WTC11 (cell line): Measurements from ENCODE around the gene DEDD2. TPM values are rescaled to one million over a fixed set of nuclear protein-coding genes. Genes with fewer than 3 reads are reported as not detected.

Experiments
- ATAC-seq: fragments of 200-7000 bp; cut with Tn5 transposase; 2 replicates; pipeline ENCODE4 v1.10.0; 2021; ENCODE audit warnings: mild to moderate bottlenecking, moderate library complexity
- CTCF ChIA-PET: fragments of 300-600 bp; sonication (Branson Sonifier 250); formaldehyde crosslinking; loops from one replicate; lab custom pipeline; 2021; ENCODE audit warnings: antibody characterized with exemption; lab: Charles Lee
- POLR2A ChIA-PET: fragments of 350-600 bp; sonication (Branson Sonifier 250); formaldehyde crosslinking; loops from one replicate; lab custom pipeline; 2021; ENCODE audit warnings: antibody characterized with exemption; lab: Charles Lee
- DNase-seq: peaks from one replicate; pipeline ENCODE4 v3.0.0; 2021; ENCODE audit warnings: low spot score
- H3K27ac Mint-ChIP-seq: 2 replicates; pipeline ENCODE4 v1.8.0; 2021; ENCODE audit warnings: mixed read lengths
- H3K27me3 Mint-ChIP-seq: 2 replicates; pipeline ENCODE4 v1.8.0; 2021; ENCODE audit warnings: low read depth, mild to moderate bottlenecking, moderate library complexity, mixed read lengths
- H3K36me3 Mint-ChIP-seq: 2 replicates; pipeline ENCODE4 v1.8.0; 2021; ENCODE audit warnings: mixed read lengths
- H3K4me1 Mint-ChIP-seq: 2 replicates; pipeline ENCODE4 v1.8.0; 2022; ENCODE audit warnings: mixed read lengths
- H3K4me3 Mint-ChIP-seq: 2 replicates; pipeline ENCODE4 v1.8.0; 2021; ENCODE audit warnings: mild to moderate bottlenecking, moderate library complexity, mixed read lengths
- H3K9me3 Mint-ChIP-seq: 2 replicates; pipeline ENCODE4 v1.8.0; 2021; ENCODE audit warnings: mixed read lengths
- EMX1 ChIP-seq: fragments of 250-450 bp; sonication (Bioruptor Pico); IDR thresholded peaks from 2 replicates; pipeline ENCODE4 v1.8.0; 2021; ENCODE audit warnings: mild to moderate bottlenecking
- ETV6 ChIP-seq: sonication (generic); formaldehyde crosslinking; IDR thresholded peaks from 2 replicates; pipeline ENCODE4 v1.8.1; 2022; ENCODE audit warnings: mild to moderate bottlenecking, missing genetic modification reagents
- GTF2I ChIP-seq: fragments of 250-450 bp; sonication (Bioruptor Pico); conservative IDR thresholded peaks from 2 replicates; pipeline ENCODE4 v1.4.0; 2021; ENCODE audit warnings: mild to moderate bottlenecking
- NFATC4 ChIP-seq: fragments of 250-450 bp; sonication (Bioruptor Pico); IDR thresholded peaks from 2 replicates; pipeline ENCODE4 v1.9.0; 2021; ENCODE audit warnings: mild to moderate bottlenecking
- RORB ChIP-seq: fragments of 250-450 bp; sonication (Bioruptor Pico); IDR thresholded peaks from 2 replicates; pipeline ENCODE4 v1.9.0; 2021; ENCODE audit warnings: mild to moderate bottlenecking
- SMAD4 ChIP-seq: sonication (generic); formaldehyde crosslinking; IDR thresholded peaks from 2 replicates; pipeline ENCODE4 v1.8.0; 2022; ENCODE audit warnings: mild to moderate bottlenecking, missing genetic modification reagents
- SP1 ChIP-seq: sonication (generic); formaldehyde crosslinking; conservative IDR thresholded peaks from 2 replicates; pipeline ENCODE4 v1.8.1; 2022; ENCODE audit warnings: missing genetic modification reagents
- TCF7 ChIP-seq: sonication (generic); formaldehyde crosslinking; IDR thresholded peaks from 2 replicates; pipeline ENCODE4 v1.8.0; 2022; ENCODE audit warnings: mild to moderate bottlenecking, low read depth, missing genetic modification reagents, moderate library complexity
- TEAD4 ChIP-seq: sonication (generic); formaldehyde crosslinking; IDR thresholded peaks from 2 replicates; pipeline ENCODE4 v1.8.0; 2022; ENCODE audit warnings: mild to moderate bottlenecking, missing genetic modification reagents
- TP53 ChIP-seq: sonication (generic); formaldehyde crosslinking; IDR thresholded peaks from 2 replicates; pipeline ENCODE4 v1.8.1; 2023; ENCODE audit warnings: mild to moderate bottlenecking, missing genetic modification reagents
- ZNF263 ChIP-seq: sonication (generic); formaldehyde crosslinking; IDR thresholded peaks from 2 replicates; pipeline ENCODE4 v1.8.1; 2022; ENCODE audit warnings: low read depth, mild to moderate bottlenecking, moderate library complexity, missing genetic modification reagents
- ZNF423 ChIP-seq: fragments of 250-450 bp; sonication (Bioruptor Pico); IDR thresholded peaks from 2 replicates; pipeline ENCODE4 v2.1.2; 2022; ENCODE audit warnings: mild to moderate bottlenecking, moderate library complexity
- ZNF671 ChIP-seq: fragments of 250-450 bp; sonication (Bioruptor Pico); IDR thresholded peaks from 2 replicates; pipeline ENCODE4 v1.8.0; 2021; ENCODE audit warnings: mild to moderate bottlenecking
- total RNA-seq: library from RNA; stranded (reverse); gene quantifications from 3 replicates; pipeline ENCODE4 v1.2.3, GENCODE V29; 2021
- TF ChIP-seq, protein P1 (sequence below): sonication (generic); formaldehyde crosslinking; IDR thresholded peaks from 2 replicates; pipeline ENCODE4 v1.8.1; 2023; ENCODE audit warnings: mild to moderate bottlenecking, missing genetic modification reagents
- TF ChIP-seq, protein P2 (sequence below): sonication (generic); formaldehyde crosslinking; IDR thresholded peaks from 2 replicates; pipeline ENCODE4 v1.8.1; 2022; ENCODE audit warnings: missing genetic modification reagents, borderline replicate concordance
- TF ChIP-seq, protein P3 (sequence below): sonication (generic); formaldehyde crosslinking; IDR thresholded peaks from 2 replicates; pipeline ENCODE4 v1.8.1; 2023; ENCODE audit warnings: mild to moderate bottlenecking, missing genetic modification reagents, moderate library complexity
- TF ChIP-seq, protein P4 (sequence below): fragments of 200-600 bp; IDR thresholded peaks from 2 replicates; pipeline ENCODE4 v1.8.0; 2022; ENCODE audit warnings: antibody characterized with exemption
- TF ChIP-seq, protein P5 (sequence below): sonication (generic); formaldehyde crosslinking; conservative IDR thresholded peaks from 2 replicates; pipeline ENCODE4 v1.8.1; 2022; ENCODE audit warnings: mild to moderate bottlenecking, missing genetic modification reagents
- TF ChIP-seq, protein P6 (sequence below): sonication (generic); formaldehyde crosslinking; IDR thresholded peaks from 2 replicates; pipeline ENCODE4 v1.8.1; 2023; ENCODE audit warnings: mild to moderate bottlenecking, missing genetic modification reagents
- TF ChIP-seq, protein P7 (sequence below): sonication (generic); formaldehyde crosslinking; conservative IDR thresholded peaks from 2 replicates; pipeline ENCODE4 v1.8.1; 2023; ENCODE audit warnings: mild to moderate bottlenecking, low read depth, missing genetic modification reagents, moderate library complexity

The DEDD2 gene
- total RNA-seq, 1 experiment from 2014 or later, result 37.7 TPM

DNA sequence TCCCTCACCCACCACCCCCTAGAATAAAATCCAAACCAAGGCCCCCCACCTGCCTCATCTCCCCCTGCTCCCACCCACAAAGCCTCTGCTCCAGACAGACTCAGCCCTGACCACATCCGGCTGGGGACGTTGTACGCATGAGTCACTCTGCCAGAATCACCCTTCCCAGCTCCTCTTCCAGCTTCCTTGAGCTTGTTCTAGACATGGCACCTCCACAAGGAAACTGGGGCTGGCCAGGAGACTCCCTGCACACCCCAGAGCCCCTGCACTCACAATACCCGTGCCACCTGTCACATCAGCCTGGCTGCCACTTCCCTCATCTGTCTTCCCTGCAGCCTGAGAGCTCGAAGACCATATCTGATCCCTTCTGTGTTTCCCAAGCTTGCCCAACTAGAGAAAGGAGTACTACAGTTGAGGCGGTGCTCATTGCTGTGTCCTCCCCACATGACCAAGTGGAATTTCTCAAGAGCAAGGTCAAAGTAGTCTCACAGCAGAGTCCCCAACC, 9.7 kb downstream of the DEDD2 start:
- POLR2A ChIA-PET, result no interaction called here

DNA sequence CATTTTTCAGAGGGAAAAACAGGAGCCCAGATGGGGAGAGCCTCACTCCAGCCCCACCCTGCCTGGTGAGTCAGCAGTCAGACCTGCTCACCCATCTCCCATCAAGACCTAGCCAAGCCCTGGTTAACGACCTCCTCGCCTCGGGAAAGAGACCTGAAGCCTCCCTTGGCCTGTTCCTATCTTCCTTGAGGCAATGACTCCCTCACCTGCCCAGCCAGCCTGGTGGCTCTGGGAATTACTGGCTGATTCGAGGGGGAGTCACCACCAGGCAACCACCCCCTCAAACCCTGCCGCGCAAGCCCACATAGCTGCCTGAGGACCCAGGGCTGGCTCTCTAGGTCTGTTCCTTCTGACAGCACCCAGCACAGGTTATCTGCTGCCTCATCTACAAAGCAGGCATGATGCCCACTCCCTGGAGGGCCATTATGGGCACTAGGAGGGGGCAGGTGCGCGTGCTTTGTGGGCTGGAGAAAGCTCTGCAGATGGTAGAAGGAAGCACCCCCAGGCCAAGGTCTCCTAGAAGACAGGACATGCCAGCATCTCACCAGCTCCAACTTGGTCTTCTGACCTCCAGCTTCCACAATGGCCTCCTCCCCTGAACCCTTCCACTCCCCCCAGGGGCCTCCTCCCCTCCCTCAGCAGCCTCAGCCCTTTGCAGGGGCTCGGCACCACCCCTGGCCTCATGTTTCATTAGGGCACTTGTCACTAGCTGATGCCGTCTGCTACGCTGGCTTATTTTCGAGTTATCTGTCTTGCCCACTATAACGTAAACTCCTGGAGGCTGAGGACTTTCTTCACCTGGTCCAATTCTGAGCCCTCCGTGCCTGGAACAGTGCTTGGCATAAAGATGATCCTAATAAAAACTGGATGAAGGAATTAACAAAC, 10.4 kb downstream of the DEDD2 start:
- ATAC-seq (no peak), DNase-seq (no peak)
- H3K9me3 Mint-ChIP-seq, result no peaks in the 10 kb centered on the region
- CTCF ChIA-PET, result interaction anchor here (0.6 kb wide), 1 partner anchor 36 kb away, joined by 6 read pairs; no protein-coding TSS in a partner anchor
- H3K36me3 Mint-ChIP-seq, result peaks cover 64% of the 10 kb centered on the region
- no peak overlapping the region for H3K4me3 Mint-ChIP-seq
- H3K4me1 Mint-ChIP-seq, result peaks cover 16% of the 10 kb centered on the region
- no peaks in the 10 kb centered on the region for H3K27me3 Mint-ChIP-seq
- POLR2A ChIA-PET, result no interaction called here
- no peak overlapping the region for H3K27ac Mint-ChIP-seq
- TF ChIP-seq, protein P1, sequence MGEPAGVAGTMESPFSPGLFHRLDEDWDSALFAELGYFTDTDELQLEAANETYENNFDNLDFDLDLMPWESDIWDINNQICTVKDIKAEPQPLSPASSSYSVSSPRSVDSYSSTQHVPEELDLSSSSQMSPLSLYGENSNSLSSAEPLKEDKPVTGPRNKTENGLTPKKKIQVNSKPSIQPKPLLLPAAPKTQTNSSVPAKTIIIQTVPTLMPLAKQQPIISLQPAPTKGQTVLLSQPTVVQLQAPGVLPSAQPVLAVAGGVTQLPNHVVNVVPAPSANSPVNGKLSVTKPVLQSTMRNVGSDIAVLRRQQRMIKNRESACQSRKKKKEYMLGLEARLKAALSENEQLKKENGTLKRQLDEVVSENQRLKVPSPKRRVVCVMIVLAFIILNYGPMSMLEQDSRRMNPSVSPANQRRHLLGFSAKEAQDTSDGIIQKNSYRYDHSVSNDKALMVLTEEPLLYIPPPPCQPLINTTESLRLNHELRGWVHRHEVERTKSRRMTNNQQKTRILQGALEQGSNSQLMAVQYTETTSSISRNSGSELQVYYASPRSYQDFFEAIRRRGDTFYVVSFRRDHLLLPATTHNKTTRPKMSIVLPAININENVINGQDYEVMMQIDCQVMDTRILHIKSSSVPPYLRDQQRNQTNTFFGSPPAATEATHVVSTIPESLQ (CRISPR knock-in tag), result no peak
- TF ChIP-seq ETV6 (CRISPR knock-in tag), result no peak
- TF ChIP-seq, protein P2, sequence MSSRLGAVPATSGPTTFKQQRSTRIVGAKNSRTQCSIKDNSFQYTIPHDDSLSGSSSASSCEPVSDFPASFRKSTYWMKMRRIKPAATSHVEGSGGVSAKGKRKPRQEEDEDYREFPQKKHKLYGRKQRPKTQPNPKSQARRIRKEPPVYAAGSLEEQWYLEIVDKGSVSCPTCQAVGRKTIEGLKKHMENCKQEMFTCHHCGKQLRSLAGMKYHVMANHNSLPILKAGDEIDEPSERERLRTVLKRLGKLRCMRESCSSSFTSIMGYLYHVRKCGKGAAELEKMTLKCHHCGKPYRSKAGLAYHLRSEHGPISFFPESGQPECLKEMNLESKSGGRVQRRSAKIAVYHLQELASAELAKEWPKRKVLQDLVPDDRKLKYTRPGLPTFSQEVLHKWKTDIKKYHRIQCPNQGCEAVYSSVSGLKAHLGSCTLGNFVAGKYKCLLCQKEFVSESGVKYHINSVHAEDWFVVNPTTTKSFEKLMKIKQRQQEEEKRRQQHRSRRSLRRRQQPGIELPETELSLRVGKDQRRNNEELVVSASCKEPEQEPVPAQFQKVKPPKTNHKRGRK (CRISPR knock-in tag), result no peak
- TF ChIP-seq EMX1 (CRISPR knock-in tag), result no peak
- TF ChIP-seq ZNF423, result no peak
- TF ChIP-seq, protein P3, sequence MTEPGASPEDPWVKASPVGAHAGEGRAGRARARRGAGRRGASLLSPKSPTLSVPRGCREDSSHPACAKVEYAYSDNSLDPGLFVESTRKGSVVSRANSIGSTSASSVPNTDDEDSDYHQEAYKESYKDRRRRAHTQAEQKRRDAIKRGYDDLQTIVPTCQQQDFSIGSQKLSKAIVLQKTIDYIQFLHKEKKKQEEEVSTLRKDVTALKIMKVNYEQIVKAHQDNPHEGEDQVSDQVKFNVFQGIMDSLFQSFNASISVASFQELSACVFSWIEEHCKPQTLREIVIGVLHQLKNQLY (CRISPR knock-in tag), result no peak
- TF ChIP-seq, protein P4, sequence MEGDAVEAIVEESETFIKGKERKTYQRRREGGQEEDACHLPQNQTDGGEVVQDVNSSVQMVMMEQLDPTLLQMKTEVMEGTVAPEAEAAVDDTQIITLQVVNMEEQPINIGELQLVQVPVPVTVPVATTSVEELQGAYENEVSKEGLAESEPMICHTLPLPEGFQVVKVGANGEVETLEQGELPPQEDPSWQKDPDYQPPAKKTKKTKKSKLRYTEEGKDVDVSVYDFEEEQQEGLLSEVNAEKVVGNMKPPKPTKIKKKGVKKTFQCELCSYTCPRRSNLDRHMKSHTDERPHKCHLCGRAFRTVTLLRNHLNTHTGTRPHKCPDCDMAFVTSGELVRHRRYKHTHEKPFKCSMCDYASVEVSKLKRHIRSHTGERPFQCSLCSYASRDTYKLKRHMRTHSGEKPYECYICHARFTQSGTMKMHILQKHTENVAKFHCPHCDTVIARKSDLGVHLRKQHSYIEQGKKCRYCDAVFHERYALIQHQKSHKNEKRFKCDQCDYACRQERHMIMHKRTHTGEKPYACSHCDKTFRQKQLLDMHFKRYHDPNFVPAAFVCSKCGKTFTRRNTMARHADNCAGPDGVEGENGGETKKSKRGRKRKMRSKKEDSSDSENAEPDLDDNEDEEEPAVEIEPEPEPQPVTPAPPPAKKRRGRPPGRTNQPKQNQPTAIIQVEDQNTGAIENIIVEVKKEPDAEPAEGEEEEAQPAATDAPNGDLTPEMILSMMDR, result no peak
- no peak for TF ChIP-seq ZNF671 (CRISPR knock-in tag)
- no peak for TF ChIP-seq RORB (CRISPR knock-in tag)
- TF ChIP-seq, protein P5, sequence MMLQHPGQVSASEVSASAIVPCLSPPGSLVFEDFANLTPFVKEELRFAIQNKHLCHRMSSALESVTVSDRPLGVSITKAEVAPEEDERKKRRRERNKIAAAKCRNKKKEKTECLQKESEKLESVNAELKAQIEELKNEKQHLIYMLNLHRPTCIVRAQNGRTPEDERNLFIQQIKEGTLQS (CRISPR knock-in tag), result no peak
- TF ChIP-seq SMAD4 (CRISPR knock-in tag), result no peak
- no peak for TF ChIP-seq TP53

More for the DNA sequence above, 9.7 kb downstream of the DEDD2 start:
- TF ChIP-seq, protein P3 (CRISPR knock-in tag), result no peak
- TF ChIP-seq, protein P6, sequence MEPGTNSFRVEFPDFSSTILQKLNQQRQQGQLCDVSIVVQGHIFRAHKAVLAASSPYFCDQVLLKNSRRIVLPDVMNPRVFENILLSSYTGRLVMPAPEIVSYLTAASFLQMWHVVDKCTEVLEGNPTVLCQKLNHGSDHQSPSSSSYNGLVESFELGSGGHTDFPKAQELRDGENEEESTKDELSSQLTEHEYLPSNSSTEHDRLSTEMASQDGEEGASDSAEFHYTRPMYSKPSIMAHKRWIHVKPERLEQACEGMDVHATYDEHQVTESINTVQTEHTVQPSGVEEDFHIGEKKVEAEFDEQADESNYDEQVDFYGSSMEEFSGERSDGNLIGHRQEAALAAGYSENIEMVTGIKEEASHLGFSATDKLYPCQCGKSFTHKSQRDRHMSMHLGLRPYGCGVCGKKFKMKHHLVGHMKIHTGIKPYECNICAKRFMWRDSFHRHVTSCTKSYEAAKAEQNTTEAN (CRISPR knock-in tag), result no peak
- TF ChIP-seq TCF7 (CRISPR knock-in tag) (no peak), ZNF263 (CRISPR knock-in tag) (no peak), NFATC4 (no peak), ZNF671 (CRISPR knock-in tag) (no peak), TEAD4 (no peak), SP1 (CRISPR knock-in tag) (no peak), GTF2I (CRISPR knock-in tag) (no peak)
- TF ChIP-seq, protein P7, sequence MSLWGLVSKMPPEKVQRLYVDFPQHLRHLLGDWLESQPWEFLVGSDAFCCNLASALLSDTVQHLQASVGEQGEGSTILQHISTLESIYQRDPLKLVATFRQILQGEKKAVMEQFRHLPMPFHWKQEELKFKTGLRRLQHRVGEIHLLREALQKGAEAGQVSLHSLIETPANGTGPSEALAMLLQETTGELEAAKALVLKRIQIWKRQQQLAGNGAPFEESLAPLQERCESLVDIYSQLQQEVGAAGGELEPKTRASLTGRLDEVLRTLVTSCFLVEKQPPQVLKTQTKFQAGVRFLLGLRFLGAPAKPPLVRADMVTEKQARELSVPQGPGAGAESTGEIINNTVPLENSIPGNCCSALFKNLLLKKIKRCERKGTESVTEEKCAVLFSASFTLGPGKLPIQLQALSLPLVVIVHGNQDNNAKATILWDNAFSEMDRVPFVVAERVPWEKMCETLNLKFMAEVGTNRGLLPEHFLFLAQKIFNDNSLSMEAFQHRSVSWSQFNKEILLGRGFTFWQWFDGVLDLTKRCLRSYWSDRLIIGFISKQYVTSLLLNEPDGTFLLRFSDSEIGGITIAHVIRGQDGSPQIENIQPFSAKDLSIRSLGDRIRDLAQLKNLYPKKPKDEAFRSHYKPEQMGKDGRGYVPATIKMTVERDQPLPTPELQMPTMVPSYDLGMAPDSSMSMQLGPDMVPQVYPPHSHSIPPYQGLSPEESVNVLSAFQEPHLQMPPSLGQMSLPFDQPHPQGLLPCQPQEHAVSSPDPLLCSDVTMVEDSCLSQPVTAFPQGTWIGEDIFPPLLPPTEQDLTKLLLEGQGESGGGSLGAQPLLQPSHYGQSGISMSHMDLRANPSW (CRISPR knock-in tag), result no peak
- H3K36me3 Mint-ChIP-seq, result peaks cover 59% of the 10 kb centered on the region
- H3K9me3 Mint-ChIP-seq, result no peaks in the 10 kb centered on the region
- no peaks in the 10 kb centered on the region for H3K27me3 Mint-ChIP-seq
- no peak overlapping the region for H3K27ac Mint-ChIP-seq
- peaks cover 16% of the 10 kb centered on the region for H3K4me1 Mint-ChIP-seq
- ATAC-seq (no peak), DNase-seq (no peak)
- CTCF ChIA-PET, result interaction anchor here (0.6 kb wide), 1 partner anchor 35 kb away, joined by 6 read pairs; no protein-coding TSS in a partner anchor
- H3K4me3 Mint-ChIP-seq, result no peak overlapping the region
